T-cell (primary cell): Measurements from ENCODE around the gene GAGE12J. TPM values are rescaled to one million over a fixed set of nuclear protein-coding genes. Genes with fewer than 3 reads are reported as not detected.
"Not testable (repeated sequence)": the region's sequence is repeated elsewhere in the genome, so short reads cannot be mapped to it uniquely, and the experiment has no call there.

Experiments used
- ATAC-seq, 4 experiments: fragments of 200-7000 bp in 3 of 4; fragments of 150-1000 bp in 1 of 4; cut with Tn5 transposase; replicated peaks in 1 of 4; 1 replicate in 3 of 4; 2 replicates in 1 of 4; pipeline ENCODE4 v1.10.0; 2021; ENCODE audit warnings: moderate library complexity in 3 of 4, mild to moderate bottlenecking in 2 of 4, moderate number of reproducible peaks in 1 of 4
- CTCF ChIA-PET, 2 donors: fragments of 300-600 bp; sonication (Branson Sonifier 250); formaldehyde crosslinking; loops; one replicate each; lab custom pipeline; 2022; ENCODE audit warnings: antibody characterized with exemption in 2 of 2; lab: Charles Lee
- POLR2A ChIA-PET, 2 donors: fragments of 300-600 bp; sonication (Branson Sonifier 250); formaldehyde crosslinking; loops; one replicate each; lab custom pipeline; 2022; ENCODE audit warnings: antibody characterized with exemption in 2 of 2; lab: Charles Lee
- DNase-seq, 35 experiments: peaks; one replicate each; pipeline versions ENCODE4 v3.0.0 to v3.0.0-alpha.2; 2013 to 2023
- H3K27ac ChIP-seq: one replicate; pipeline ENCODE4 v1.5.1; 2013; ENCODE audit warnings: low read length
- H3K27me3 ChIP-seq, 2 experiments: replicated peaks in 1 of 2; 1 replicate in 1 of 2; 2 replicates in 1 of 2; pipeline versions ENCODE4 v1.6.1 to v1.7.0; 2013; ENCODE audit warnings: low read length in 1 of 2, mixed read lengths in 1 of 2; ENCODE audit not compliant: control insufficient read depth in 2 of 2, insufficient read depth in 2 of 2; ENCODE audit errors: extremely low read depth in 1 of 2
- H3K36me3 ChIP-seq, 2 donors: 1 replicate in 1 of 2; 2 replicates in 1 of 2; pipeline versions ENCODE4 v1.6.1 to v1.7.0; 2013; ENCODE audit warnings: low read length in 1 of 2; ENCODE audit not compliant: control insufficient read depth in 2 of 2, insufficient read depth in 1 of 2; ENCODE audit errors: extremely low read depth in 1 of 2
- H3K4me1 ChIP-seq, 2 experiments: 1 replicate in 1 of 2; 2 replicates in 1 of 2; pipeline versions ENCODE4 v1.6.1 to v1.7.0; 2013; ENCODE audit warnings: low read length in 2 of 2, mixed read lengths in 1 of 2; ENCODE audit not compliant: insufficient read depth in 2 of 2, control insufficient read depth in 1 of 2; ENCODE audit errors: extremely low read depth in 1 of 2
- H3K4me3 ChIP-seq, 2 donors: 1 replicate in 1 of 2; 2 replicates in 1 of 2; pipeline versions ENCODE4 v1.5.1 to v1.7.0; 2013; ENCODE audit warnings: mild to moderate bottlenecking in 2 of 2, low read length in 1 of 2, moderate library complexity in 1 of 2; ENCODE audit not compliant: control insufficient read depth in 1 of 2; ENCODE audit errors: extremely low read depth in 1 of 2
- H3K9me3 ChIP-seq: 2 replicates; pipeline ENCODE4 v1.7.0; 2013
- H3K27ac Mint-ChIP-seq, 2 donors: one replicate each; pipeline ENCODE4 v1.8.0; 2020 to 2021; ENCODE audit warnings: mild to moderate bottlenecking in 2 of 2, mixed read lengths in 2 of 2
- H3K27me3 Mint-ChIP-seq, 2 donors: one replicate each; pipeline ENCODE4 v1.8.0; 2021 to 2022; ENCODE audit warnings: mixed read lengths in 2 of 2
- H3K36me3 Mint-ChIP-seq: one replicate; pipeline ENCODE4 v1.8.0; 2021; ENCODE audit warnings: mixed read lengths
- H3K4me1 Mint-ChIP-seq, 3 donors: one replicate each; pipeline ENCODE4 v1.8.0; 2020 to 2022; ENCODE audit warnings: mixed read lengths in 3 of 3, mild to moderate bottlenecking in 1 of 3
- H3K4me3 Mint-ChIP-seq, 3 donors: one replicate each; pipeline ENCODE4 v1.8.0; 2020 to 2022; ENCODE audit warnings: mild to moderate bottlenecking in 3 of 3, mixed read lengths in 3 of 3, moderate library complexity in 3 of 3
- H3K9me3 Mint-ChIP-seq, 3 donors: one replicate each; pipeline ENCODE4 v1.8.0; 2020 to 2022; ENCODE audit warnings: mixed read lengths in 3 of 3
- WGBS: methylation state at CpG from one replicate; pipeline ENCODE4 v1.1.5; 2013; ENCODE audit warnings: missing lambda C conversion rate; ENCODE audit not compliant: insufficient coverage; 5-methylcytosine and 5-hydroxymethylcytosine counted together
- total RNA-seq, 35 experiments: library from RNA in 6 of 35; stranded (reverse) in 6 of 35; fragments of 120-200 nt in 1 of 35; gene quantifications; one replicate each; pipeline versions ENCODE4 v1.2.1 to v1.2.4 and lab custom pipeline; 2013 to 2026

Gene GAGE12J
- total RNA-seq, 5 donors from 2014 or later (not counting 1 experiment from before 2014, with no cell fraction given) = not detected

GRCh38 chrX:49322266-49322665 lies 429 bp downstream of the GAGE12J start:
- H3K9me3 ChIP-seq, H3K4me3 Mint-ChIP-seq, H3K27ac ChIP-seq, ATAC-seq, H3K36me3 Mint-ChIP-seq, H3K4me1 ChIP-seq, H3K27me3 Mint-ChIP-seq, DNase-seq, H3K27ac Mint-ChIP-seq, CTCF ChIA-PET, POLR2A ChIA-PET, H3K4me3 ChIP-seq, H3K27me3 ChIP-seq, H3K36me3 ChIP-seq, H3K9me3 Mint-ChIP-seq, H3K4me1 Mint-ChIP-seq: not testable (repeated sequence)
- no CpG with 5 or more reads among the region's 27 CpGs for WGBS

DNA sequence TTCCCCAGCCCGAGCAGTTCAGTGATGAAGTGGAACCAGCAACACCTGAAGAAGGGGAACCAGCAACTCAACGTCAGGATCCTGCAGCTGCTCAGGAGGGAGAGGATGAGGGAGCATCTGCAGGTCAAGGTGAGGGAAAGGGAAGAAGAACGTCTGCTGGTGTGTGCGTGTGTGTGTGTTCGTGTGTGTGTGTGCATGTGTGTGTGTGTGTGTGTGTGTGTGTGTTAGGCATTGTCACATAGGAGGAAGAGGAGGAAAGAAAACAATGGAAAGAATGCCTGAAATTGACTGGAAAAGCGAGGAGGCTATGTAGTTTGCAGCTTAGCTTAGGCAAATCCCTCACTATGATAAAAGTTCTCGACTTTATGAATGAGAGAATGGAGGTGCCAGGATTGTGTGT lies 1.9 kb downstream of the GAGE12J start:
- H3K27ac Mint-ChIP-seq, H3K36me3 ChIP-seq, H3K4me3 Mint-ChIP-seq, H3K9me3 ChIP-seq, H3K27ac ChIP-seq, ATAC-seq, H3K4me3 ChIP-seq, H3K4me1 ChIP-seq, CTCF ChIA-PET, H3K27me3 ChIP-seq, DNase-seq, H3K27me3 Mint-ChIP-seq, H3K9me3 Mint-ChIP-seq, POLR2A ChIA-PET, H3K36me3 Mint-ChIP-seq, H3K4me1 Mint-ChIP-seq: not testable (repeated sequence)
- no CpG with 5 or more reads among the region's 7 CpGs for WGBS

DNA sequence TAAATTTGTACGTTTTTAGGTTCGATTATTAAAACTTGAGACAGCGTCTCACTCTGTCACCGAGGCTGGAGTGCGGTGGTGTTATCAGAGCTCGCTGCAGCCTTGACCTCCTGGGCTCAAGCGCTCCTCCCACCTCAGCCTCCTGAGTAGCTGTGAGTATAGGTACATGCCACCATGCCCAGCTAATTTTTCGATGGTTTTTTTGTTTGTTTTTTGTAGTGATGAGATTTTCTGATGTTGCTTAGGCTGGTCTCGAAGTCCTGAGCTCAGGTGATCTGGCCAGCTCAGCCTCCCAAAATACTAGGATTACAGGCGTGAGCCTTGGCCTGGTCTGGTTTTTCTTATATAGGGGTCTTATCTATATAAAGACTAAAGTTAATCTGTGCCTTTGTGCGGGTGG lies 8.6 kb downstream of the GAGE12J start:
- H3K36me3 ChIP-seq, H3K27ac ChIP-seq, DNase-seq, H3K27ac Mint-ChIP-seq, H3K4me3 Mint-ChIP-seq, CTCF ChIA-PET, H3K9me3 Mint-ChIP-seq, POLR2A ChIA-PET, H3K9me3 ChIP-seq, H3K27me3 Mint-ChIP-seq, H3K4me3 ChIP-seq, H3K4me1 ChIP-seq, H3K4me1 Mint-ChIP-seq, H3K36me3 Mint-ChIP-seq, H3K27me3 ChIP-seq, ATAC-seq: not testable (repeated sequence)
- WGBS = no CpG with 5 or more reads among the region's 11 CpGs

DNA sequence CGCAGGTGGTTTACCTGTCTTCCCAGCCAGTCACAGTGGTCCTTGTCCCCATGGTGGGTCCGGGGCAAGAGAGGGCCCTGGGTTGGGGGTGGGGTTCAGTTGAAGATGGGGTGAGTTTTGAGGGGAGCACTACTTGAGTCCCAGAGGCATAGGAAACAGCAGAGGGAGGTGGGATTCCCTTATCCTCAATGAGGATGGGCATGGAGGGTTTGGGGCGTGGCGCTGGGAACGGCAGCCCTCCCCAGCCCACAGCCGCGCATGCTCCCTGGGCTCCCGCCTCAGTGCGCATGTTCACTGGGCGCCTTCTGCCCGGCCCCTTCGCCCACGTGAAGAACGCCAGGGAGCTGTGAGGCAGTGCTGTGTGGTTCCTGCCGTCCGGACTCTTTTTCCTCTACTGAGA lies 9.4 kb downstream of the GAGE12J start, which contains the start of gene GAGE13:
Gene GAGE13, plus strand, starts transcription at position 301 of the 400 bp plus-strand sequence. CDS start 1,156 bp downstream, outside the sequence.
- H3K27ac Mint-ChIP-seq, H3K4me3 ChIP-seq, H3K27me3 ChIP-seq, DNase-seq, H3K36me3 Mint-ChIP-seq, H3K27ac ChIP-seq, H3K4me1 ChIP-seq, H3K4me1 Mint-ChIP-seq, H3K9me3 ChIP-seq, H3K36me3 ChIP-seq, CTCF ChIA-PET, ATAC-seq, H3K9me3 Mint-ChIP-seq, H3K4me3 Mint-ChIP-seq, H3K27me3 Mint-ChIP-seq, POLR2A ChIA-PET: not testable (repeated sequence)
- no CpG with 5 or more reads among the region's 16 CpGs for WGBS

DNA sequence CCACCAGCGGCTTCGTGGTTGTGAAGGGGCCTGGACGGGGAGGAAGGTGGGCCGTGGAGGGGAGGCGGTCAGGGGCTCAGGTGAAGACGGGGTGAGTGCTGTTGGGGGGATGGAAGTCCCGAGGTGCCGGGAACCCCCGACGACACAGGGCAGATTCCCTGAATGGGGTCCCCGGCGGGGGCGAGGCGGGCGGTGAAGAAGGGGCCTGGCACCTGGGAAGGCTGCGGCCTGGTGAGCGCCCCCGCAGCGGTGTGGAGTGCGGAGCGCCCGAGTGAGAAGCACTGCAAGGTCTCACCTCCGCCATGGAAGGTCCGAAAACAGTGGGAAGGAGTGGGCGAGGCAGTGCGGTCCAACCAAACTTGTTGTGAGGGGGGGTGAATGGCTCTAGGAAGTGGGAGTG lies 10.0 kb downstream of the GAGE12J start:
- H3K27me3 Mint-ChIP-seq, H3K4me1 Mint-ChIP-seq, H3K4me3 ChIP-seq, H3K27ac ChIP-seq, POLR2A ChIA-PET, H3K4me1 ChIP-seq, H3K9me3 ChIP-seq, H3K27me3 ChIP-seq, H3K4me3 Mint-ChIP-seq, CTCF ChIA-PET, H3K36me3 Mint-ChIP-seq, H3K9me3 Mint-ChIP-seq, H3K27ac Mint-ChIP-seq, H3K36me3 ChIP-seq, ATAC-seq: not testable (repeated sequence)
- no CpG with 5 or more reads among the region's 26 CpGs for WGBS
- DNase-seq = peak in 3 of 35 experiments; percentile 6 to 39 (median 28)

DNA sequence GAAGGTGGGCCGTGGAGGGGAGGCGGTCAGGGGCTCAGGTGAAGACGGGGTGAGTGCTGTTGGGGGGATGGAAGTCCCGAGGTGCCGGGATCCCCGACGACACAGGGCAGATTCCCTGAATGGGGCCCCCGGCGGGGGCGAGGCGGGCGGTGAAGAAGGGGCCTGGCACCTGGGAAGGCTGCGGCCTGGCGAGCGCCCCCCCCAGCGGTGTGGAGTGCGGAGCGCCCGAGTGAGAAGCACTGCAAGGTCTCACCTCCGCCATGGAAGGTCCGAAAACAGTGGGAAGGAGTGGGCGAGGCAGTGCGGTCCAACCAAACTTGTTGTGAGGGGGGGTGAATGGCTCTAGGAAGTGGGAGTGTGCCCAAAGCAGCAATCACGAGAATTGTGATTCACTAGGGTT lies 19.6 kb downstream of the GAGE12J start:
- H3K4me3 Mint-ChIP-seq, H3K27me3 Mint-ChIP-seq, H3K27ac ChIP-seq, H3K27ac Mint-ChIP-seq, H3K4me1 Mint-ChIP-seq, H3K36me3 Mint-ChIP-seq, H3K9me3 ChIP-seq, ATAC-seq, H3K9me3 Mint-ChIP-seq, CTCF ChIA-PET, H3K4me3 ChIP-seq, H3K36me3 ChIP-seq, H3K4me1 ChIP-seq, POLR2A ChIA-PET, H3K27me3 ChIP-seq: not testable (repeated sequence)
- WGBS = no CpG with 5 or more reads among the region's 24 CpGs
- peak in 2 of 35 experiments; percentile 1 to 14 for DNase-seq

DNA sequence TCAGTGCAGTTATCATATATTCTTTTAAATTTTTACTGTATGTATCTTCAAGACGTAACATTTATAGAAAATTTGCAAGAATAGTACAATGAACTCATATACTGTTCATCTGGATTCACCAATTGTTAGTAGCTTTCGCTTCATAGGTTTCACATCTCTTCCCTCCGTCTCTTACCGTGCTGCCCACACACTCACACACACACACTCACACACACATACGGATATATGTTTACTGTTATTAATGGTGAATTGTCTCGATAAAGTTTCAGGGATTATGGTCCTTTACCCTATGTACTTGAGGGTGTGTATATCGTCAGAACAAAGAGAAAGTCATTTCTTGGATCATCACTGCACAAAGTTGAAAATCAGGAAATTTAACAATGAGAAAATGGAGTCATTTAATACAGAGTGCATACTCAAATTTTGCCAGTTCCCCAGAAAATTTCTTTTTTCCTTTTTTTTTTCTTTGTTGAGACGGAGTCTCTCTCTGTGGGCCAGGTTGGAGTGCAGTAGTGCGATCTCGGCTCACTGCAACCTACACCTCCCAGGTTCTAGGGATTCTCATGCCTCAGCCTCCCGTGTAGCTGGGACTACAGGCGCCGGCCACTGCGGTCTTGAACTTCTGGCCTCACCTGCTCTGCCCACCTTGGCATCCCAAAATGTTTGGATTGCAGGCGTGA lies 22.8 kb downstream of the GAGE12J start:
- H3K36me3 ChIP-seq, H3K27me3 ChIP-seq, DNase-seq, H3K9me3 ChIP-seq, H3K9me3 Mint-ChIP-seq, ATAC-seq, H3K4me3 ChIP-seq, POLR2A ChIA-PET, H3K4me3 Mint-ChIP-seq, H3K27ac Mint-ChIP-seq, CTCF ChIA-PET, H3K4me1 Mint-ChIP-seq, H3K27me3 Mint-ChIP-seq, H3K27ac ChIP-seq, H3K36me3 Mint-ChIP-seq, H3K4me1 ChIP-seq: not testable (repeated sequence)
- WGBS = no CpG with 5 or more reads among the region's 15 CpGs
